Activated B cell treated with CpG ODN at 0.5 μM for 24 hours (primary cell): ENCODE results near the gene OR2L3. TPM values are rescaled to one million over a fixed set of nuclear protein-coding genes. Genes with fewer than 3 reads are reported as not detected.

Source experiments
- ATAC-seq: fragments of 200-7000 bp; cut with Tn5 transposase; one replicate; pipeline ENCODE4 v1.10.0; 2021; ENCODE audit warnings: low read depth, mild to moderate bottlenecking, moderate library complexity
- CTCF ChIA-PET: fragments of 350-600 bp; sonication (Branson Sonifier 250); formaldehyde crosslinking; loops from one replicate; lab custom pipeline; 2021; ENCODE audit warnings: antibody characterized with exemption; lab: Charles Lee
- POLR2A ChIA-PET: fragments of 350-600 bp; sonication (Branson Sonifier 250); formaldehyde crosslinking; loops from one replicate; lab custom pipeline; 2021; ENCODE audit warnings: antibody characterized with exemption; lab: Charles Lee
- DNase-seq: peaks from one replicate; pipeline ENCODE4 v3.0.0; 2022
- H3K27ac Mint-ChIP-seq: one replicate; pipeline ENCODE4 v1.8.0; 2020; ENCODE audit warnings: mixed read lengths
- H3K27me3 Mint-ChIP-seq: one replicate; pipeline ENCODE4 v1.8.0; 2021; ENCODE audit warnings: mixed read lengths
- H3K36me3 Mint-ChIP-seq: one replicate; pipeline ENCODE4 v1.8.0; 2021; ENCODE audit warnings: low read depth, mixed read lengths
- H3K4me1 Mint-ChIP-seq: one replicate; pipeline ENCODE4 v1.8.0; 2021; ENCODE audit warnings: mixed read lengths
- H3K4me3 Mint-ChIP-seq: one replicate; pipeline ENCODE4 v1.8.0; 2020; ENCODE audit warnings: mild to moderate bottlenecking, mixed read lengths
- H3K9me3 Mint-ChIP-seq: one replicate; pipeline ENCODE4 v1.8.0; 2020; ENCODE audit warnings: mixed read lengths
- CTCF ChIP-seq: fragments of 200-600 bp; IDR thresholded peaks from one replicate; pipeline ENCODE4 v1.8.0; 2022; ENCODE audit warnings: antibody characterized with exemption, mild to moderate bottlenecking
- intact Hi-C: fragments of 100-400 bp; cut with micrococcal nuclease; formaldehyde crosslinking; loops from one replicate; pipeline ENCODE4 v1.15.1; 2024
- total RNA-seq: library from RNA; stranded (reverse); gene quantifications from 2 replicates; pipeline ENCODE4 v1.2.3, GENCODE V29; 2022

OR2L3 gene
- total RNA-seq, 1 donor from 2014 or later: not detected

DNA sequence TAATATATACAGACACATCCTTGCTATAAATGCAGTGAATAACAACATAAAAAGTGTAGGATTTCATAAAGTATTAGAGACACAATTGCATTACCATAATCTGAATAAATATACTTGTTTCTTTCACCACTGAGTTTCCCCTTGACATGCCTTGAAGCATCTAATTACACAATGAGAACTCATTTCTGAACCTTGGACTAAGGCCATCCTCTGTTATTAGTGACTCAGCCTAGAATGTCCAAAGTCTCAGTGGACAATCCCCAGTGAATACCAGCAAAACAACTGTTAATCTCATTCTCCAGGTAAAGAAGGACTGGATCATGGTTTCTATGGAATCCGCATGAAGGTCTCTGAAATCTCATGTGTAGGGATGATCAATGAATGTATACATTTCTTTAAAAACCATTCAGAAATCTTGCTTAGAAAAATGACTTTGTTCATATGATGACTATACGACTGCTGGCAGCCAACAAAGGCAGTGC lies 33.4 kb upstream of the OR2L3 start, which contains the start of gene OR2L5:
Gene OR2L5 (plus strand): TSS at position 432 of the 482 bp plus-strand sequence. CDS start 8,288 bp downstream, outside the sequence.
- Mint-ChIP-seq H3K4me1 (no peaks in the 10 kb centered on the region), H3K4me3 (no peak within 1 kb of the TSS), H3K27ac (no peak within 1 kb of the TSS), H3K27me3 (no peaks in the 10 kb centered on the region), H3K36me3 (peaks cover 7% of the 10 kb centered on the region), H3K9me3 (peaks cover 23% of the 10 kb centered on the region)
- intact Hi-C loops: no loop called here
- TF ChIP-seq CTCF: no peak
- ATAC-seq (no peak), DNase-seq (no peak)
- ChIA-PET CTCF (no interaction called here), POLR2A (no interaction called here)

- Mint-ChIP-seq H3K27me3 (no peaks in the 10 kb centered on the region), H3K4me3 (no peak overlapping the region), H3K4me1 (no peaks in the 10 kb centered on the region), H3K9me3 (peaks cover 5% of the 10 kb centered on the region), H3K27ac (no peak overlapping the region), H3K36me3 (peaks cover 2% of the 10 kb centered on the region)
- intact Hi-C loops: no loop called here
- ChIA-PET POLR2A (no interaction called here), CTCF (no interaction called here)
- DNase-seq: no peak
- TF ChIP-seq CTCF: no peak
- no peak for ATAC-seq
Measured at GRCh38 chr1:248015803-248016202, 30.8 kb upstream of the OR2L3 start.

GRCh38 chr1:248029770-248030169 lies 16.9 kb upstream of the OR2L3 start, which contains the start of gene OR2L2:
OR2L2 (plus strand) TSS chr1:248030070; CDS start chr1:248038268, 8,198 bp downstream.
- ChIA-PET CTCF (no interaction called here), POLR2A (no interaction called here)
- Mint-ChIP-seq H3K4me1 (no peaks in the 10 kb centered on the region), H3K9me3 (peaks cover 18% of the 10 kb centered on the region), H3K4me3 (no peak within 1 kb of the TSS), H3K27ac (no peak within 1 kb of the TSS), H3K36me3 (peaks cover 4% of the 10 kb centered on the region), H3K27me3 (no peaks in the 10 kb centered on the region)
- DNase-seq (no peak), ATAC-seq (no peak)
- no peak for TF ChIP-seq CTCF
- intact Hi-C loops: no loop called here

DNA sequence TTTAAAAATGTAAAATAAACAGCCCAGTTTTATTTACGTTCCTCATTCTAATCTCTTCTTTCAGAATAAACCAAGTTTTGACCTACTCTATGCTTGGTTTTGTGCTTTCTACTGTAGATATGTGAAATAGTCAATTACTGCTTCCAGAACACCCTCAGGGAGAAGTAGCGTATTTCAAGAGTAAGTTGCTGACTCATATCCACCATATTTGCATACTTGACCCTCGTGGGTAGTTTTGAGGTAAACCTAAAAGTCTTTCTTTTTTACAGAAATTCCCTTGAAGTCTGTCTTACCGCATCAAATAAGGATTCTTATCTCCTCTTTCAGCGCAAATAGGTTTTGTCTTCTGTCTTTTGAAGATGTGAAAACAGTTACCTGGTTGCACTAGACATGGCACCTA lies 1.4 kb upstream of the OR2L3 start:
- Mint-ChIP-seq H3K27me3 (no peaks in the 10 kb centered on the region), H3K4me1 (no peaks in the 10 kb centered on the region), H3K36me3 (no peaks in the 10 kb centered on the region), H3K27ac (no peak overlapping the region), H3K9me3 (peaks cover 3% of the 10 kb centered on the region), H3K4me3 (no peak overlapping the region)
- DNase-seq (no peak), ATAC-seq (no peak)
- CTCF ChIA-PET: no interaction called here
- POLR2A ChIA-PET: no interaction called here
- no peak for TF ChIP-seq CTCF
- intact Hi-C loops: no loop called here

DNA sequence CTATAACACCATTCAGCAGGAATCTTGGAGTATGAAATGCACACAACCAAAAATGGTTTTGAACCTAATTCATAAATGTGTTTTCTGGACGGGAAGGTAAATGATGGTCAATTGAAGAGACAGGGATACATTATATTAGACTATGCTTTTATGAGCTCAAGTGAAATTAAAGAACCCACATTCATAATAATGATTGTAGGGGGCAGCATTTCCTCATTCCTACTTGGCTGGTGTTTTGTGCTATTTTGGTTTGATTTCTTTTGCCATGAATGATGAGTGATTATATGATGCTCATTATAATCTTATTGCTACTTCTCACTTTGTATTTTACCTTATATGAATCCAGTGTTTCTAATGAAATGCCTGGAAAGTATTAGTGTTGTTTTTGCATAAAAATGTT lies 372 bp downstream of the OR2L3 start:
- no peak overlapping the region for H3K27ac Mint-ChIP-seq
- no peak for DNase-seq
- peaks cover 3% of the 10 kb centered on the region for H3K9me3 Mint-ChIP-seq
- intact Hi-C loops: no loop called here
- ChIA-PET POLR2A (no interaction called here), CTCF (no interaction called here)
- no peak overlapping the region for H3K4me3 Mint-ChIP-seq
- no peaks in the 10 kb centered on the region for H3K27me3 Mint-ChIP-seq
- ATAC-seq: no peak
- no peak for TF ChIP-seq CTCF
- no peaks in the 10 kb centered on the region for H3K36me3 Mint-ChIP-seq
- no peaks in the 10 kb centered on the region for H3K4me1 Mint-ChIP-seq
